ENCODE results near the gene TPST1.

GRCh38 chr7:66206119-66206933 is 1.2 kb downstream of the TPST1 start:
- TF ChIP-seq HDGF (IDR thresholded peaks at IDR 0.05; ENCODE audit: borderline replicate concordance) (no peak), ELF4 (IDR thresholded peaks at IDR 0.05) (no peak), BHLHE40 (IDR thresholded peaks at IDR 0.05; ENCODE audit: borderline replicate concordance) (no peak), NFRKB (IDR thresholded peaks at IDR 0.05) (no peak), L3MBTL2 (conservative IDR thresholded peaks at IDR 0.05) (no peak)
